Sigmoid colon (tissue), 4 donors: ENCODE results near the gene DDX51.

Experiments used
- POLR2AphosphoS5 ChIP-seq, 4 donors: sonication (generic); formaldehyde crosslinking; IDR thresholded peaks; one replicate each; pipeline ENCODE4 v1.6.1; 2017; ENCODE audit warnings: antibody characterized with exemption in 4 of 4
- TF ChIP-seq, protein P1 (sequence below), 4 experiments: fragments of 450-650 bp in 3 of 4; fragments of 200-600 bp in 1 of 4; IDR thresholded peaks; one replicate each; pipeline ENCODE4 v1.5.1; 2016 to 2019; ENCODE audit warnings: antibody characterized with exemption in 4 of 4, mild to moderate bottlenecking in 3 of 4, moderate library complexity in 2 of 4

DNA sequence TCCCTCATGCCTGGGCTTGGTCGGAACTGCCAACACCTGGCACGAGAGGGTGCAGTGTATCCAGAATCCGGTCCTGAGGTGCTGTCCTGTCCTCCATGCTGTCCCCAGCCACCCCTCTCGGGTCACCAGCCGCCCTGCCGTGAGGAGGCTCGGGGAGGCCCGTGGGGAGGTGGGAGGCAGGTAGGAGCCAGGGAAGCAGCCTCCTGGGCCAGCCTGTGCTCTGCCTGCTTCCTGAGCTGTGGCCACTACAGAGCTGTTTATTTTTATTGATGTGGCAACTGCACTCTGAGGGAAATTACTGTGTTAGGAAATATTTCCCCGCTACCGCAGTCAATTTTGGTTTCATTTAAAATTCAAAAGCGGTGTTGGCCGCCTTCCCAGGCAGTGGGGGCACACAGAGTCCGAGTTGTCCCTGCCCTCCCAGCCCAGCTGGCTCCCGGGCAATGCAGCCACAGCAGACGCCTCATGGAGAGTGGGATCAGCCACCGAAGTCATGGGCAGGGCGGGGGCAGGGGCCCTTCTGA lies 18.5 kb upstream of the DDX51 start:
- TF ChIP-seq, protein P1, sequence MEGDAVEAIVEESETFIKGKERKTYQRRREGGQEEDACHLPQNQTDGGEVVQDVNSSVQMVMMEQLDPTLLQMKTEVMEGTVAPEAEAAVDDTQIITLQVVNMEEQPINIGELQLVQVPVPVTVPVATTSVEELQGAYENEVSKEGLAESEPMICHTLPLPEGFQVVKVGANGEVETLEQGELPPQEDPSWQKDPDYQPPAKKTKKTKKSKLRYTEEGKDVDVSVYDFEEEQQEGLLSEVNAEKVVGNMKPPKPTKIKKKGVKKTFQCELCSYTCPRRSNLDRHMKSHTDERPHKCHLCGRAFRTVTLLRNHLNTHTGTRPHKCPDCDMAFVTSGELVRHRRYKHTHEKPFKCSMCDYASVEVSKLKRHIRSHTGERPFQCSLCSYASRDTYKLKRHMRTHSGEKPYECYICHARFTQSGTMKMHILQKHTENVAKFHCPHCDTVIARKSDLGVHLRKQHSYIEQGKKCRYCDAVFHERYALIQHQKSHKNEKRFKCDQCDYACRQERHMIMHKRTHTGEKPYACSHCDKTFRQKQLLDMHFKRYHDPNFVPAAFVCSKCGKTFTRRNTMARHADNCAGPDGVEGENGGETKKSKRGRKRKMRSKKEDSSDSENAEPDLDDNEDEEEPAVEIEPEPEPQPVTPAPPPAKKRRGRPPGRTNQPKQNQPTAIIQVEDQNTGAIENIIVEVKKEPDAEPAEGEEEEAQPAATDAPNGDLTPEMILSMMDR (IDR thresholded peaks at IDR 0.05), result no peak
- no peak for TF ChIP-seq POLR2AphosphoS5 (IDR thresholded peaks at IDR 0.05)
